ENCODE data around the gene LKAAEAR1.

DNA sequence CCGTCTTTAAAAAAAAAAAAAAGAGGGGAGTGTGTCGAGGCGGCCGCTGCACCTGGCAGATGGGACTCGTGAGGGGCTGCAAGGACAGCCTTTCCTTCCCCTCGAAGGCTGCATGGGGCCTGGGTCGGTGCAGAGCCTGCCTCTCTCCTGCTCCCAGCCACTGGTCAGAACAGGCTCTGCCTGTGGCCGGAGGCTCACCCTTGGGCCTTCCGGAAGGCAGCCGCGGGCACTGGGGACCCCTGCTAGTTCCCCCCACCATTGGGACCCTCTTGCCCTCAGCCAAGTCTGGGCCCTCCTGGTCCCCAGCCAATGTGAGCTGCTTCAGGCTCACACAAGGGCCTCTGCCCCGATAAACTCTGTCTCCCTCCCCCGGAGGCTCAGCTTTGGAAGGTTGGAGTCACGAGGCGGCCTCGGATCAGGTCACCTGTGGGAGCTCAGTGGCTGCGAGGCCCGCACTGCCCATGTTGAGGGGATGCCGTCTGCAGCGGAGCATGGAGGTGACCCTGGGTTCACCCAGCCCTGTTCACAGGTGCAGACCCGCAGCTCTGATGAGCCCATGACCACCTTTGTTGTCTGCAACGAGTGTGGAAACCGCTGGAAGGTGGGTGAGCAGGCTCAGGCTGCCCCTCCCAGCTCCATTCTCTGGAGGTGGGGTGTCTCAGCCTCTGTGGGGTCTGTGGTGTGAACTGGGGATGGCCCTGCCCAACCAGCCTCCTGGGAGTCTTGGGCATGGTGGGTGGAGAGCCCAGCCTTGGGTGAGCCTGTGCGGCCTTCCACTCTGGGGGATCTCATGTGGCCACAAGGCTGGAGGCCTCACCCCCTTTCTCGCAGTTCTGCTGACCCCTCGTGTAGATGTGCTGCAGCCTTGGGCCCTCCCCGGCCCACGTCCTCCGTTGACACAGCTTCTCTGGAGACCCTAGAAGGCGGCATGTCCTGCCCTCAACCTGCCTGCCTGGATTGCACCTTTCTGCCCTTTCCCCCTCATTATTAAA, 12.6 kb downstream of the LKAAEAR1 start:
- TF ChIP-seq, protein P1, sequence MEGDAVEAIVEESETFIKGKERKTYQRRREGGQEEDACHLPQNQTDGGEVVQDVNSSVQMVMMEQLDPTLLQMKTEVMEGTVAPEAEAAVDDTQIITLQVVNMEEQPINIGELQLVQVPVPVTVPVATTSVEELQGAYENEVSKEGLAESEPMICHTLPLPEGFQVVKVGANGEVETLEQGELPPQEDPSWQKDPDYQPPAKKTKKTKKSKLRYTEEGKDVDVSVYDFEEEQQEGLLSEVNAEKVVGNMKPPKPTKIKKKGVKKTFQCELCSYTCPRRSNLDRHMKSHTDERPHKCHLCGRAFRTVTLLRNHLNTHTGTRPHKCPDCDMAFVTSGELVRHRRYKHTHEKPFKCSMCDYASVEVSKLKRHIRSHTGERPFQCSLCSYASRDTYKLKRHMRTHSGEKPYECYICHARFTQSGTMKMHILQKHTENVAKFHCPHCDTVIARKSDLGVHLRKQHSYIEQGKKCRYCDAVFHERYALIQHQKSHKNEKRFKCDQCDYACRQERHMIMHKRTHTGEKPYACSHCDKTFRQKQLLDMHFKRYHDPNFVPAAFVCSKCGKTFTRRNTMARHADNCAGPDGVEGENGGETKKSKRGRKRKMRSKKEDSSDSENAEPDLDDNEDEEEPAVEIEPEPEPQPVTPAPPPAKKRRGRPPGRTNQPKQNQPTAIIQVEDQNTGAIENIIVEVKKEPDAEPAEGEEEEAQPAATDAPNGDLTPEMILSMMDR (IDR thresholded peaks at IDR 0.05), result no peak
- no peak for TF ChIP-seq EP300 (IDR thresholded peaks at IDR 0.05)
